ENCODE measurements around the gene IP6K2.
"Not testable (repeated sequence)": the region's sequence is repeated elsewhere in the genome, so short reads cannot be mapped to it uniquely, and the experiment has no call there.

IP6K2 gene

GRCh38 chr3:48733752-48734518 is 16.9 kb upstream of the IP6K2 start:
- H3K27ac ChIP-seq; H3K4me3 ChIP-seq; DNase-seq; H3K36me3 ChIP-seq; H3K9me3 ChIP-seq; H3K27me3 ChIP-seq; H3K4me1 ChIP-seq; intact Hi-C loops (cut with DNase I; ENCODE audit: low total_unique reads): not testable (repeated sequence)

- H3K27ac ChIP-seq: no peak overlapping the region
- intact Hi-C loops (cut with DNase I; ENCODE audit: low total_unique reads): no loop called here
- H3K36me3 ChIP-seq: no peaks in the 10 kb centered on the region
- TF ChIP-seq CTCF (IDR thresholded peaks at IDR 0.05): no peak
- no peaks in the 10 kb centered on the region for H3K27me3 ChIP-seq
- no peak for DNase-seq
- no peaks in the 10 kb centered on the region for H3K9me3 ChIP-seq
- H3K4me1 ChIP-seq: no peaks in the 10 kb centered on the region
- H3K4me3 ChIP-seq: no peak overlapping the region
Observed at GRCh38 chr3:48727511-48727910, 10.5 kb upstream of the IP6K2 start.

- H3K4me1 ChIP-seq; H3K9me3 ChIP-seq; H3K27ac ChIP-seq; H3K4me3 ChIP-seq; H3K36me3 ChIP-seq; DNase-seq; H3K27me3 ChIP-seq; intact Hi-C loops (cut with DNase I; ENCODE audit: low total_unique reads): not testable (repeated sequence)
Observed at GRCh38 chr3:48725185-48725855, 8.3 kb upstream of the IP6K2 start.

- intact Hi-C loops (cut with DNase I; ENCODE audit: low total_unique reads): no loop called here
- Histone ChIP-seq H3K4me1 (no peaks in the 10 kb centered on the region), H3K27ac (no peak overlapping the region), H3K27me3 (no peaks in the 10 kb centered on the region), H3K36me3 (no peaks in the 10 kb centered on the region), H3K9me3 (no peaks in the 10 kb centered on the region), H3K4me3 (no peak overlapping the region)
- DNase-seq: no peak
- TF ChIP-seq CTCF (IDR thresholded peaks at IDR 0.05): no peak
Observed at GRCh38 chr3:48723725-48724124, 6.7 kb upstream of the IP6K2 start.

- H3K27me3 ChIP-seq; H3K9me3 ChIP-seq; DNase-seq; H3K36me3 ChIP-seq; H3K4me1 ChIP-seq; H3K4me3 ChIP-seq; intact Hi-C loops (cut with DNase I; ENCODE audit: low total_unique reads); H3K27ac ChIP-seq: not testable (repeated sequence)
Observed at GRCh38 chr3:48723293-48723692, 6.3 kb upstream of the IP6K2 start.

GRCh38 chr3:48716508-48716981 is 476 bp downstream of the IP6K2 start:
- peak overlapping the region; percentile 65 to 78 for H3K4me3 ChIP-seq
- H3K27ac ChIP-seq: peak overlapping the region; percentile 72 to 83
- TF ChIP-seq CTCF (IDR thresholded peaks at IDR 0.05): no peak
- intact Hi-C loops (cut with DNase I; ENCODE audit: low total_unique reads): no loop called here
- H3K36me3 ChIP-seq: peaks cover 0 to 30% (median 11%) of the 10 kb centered on the region in 3 donors
- H3K9me3 ChIP-seq: no peaks in the 10 kb centered on the region
- peaks cover 0 to 44% (median 23%) of the 10 kb centered on the region in 4 donors for H3K4me1 ChIP-seq
- H3K27me3 ChIP-seq: no peaks in the 10 kb centered on the region
- no peak for DNase-seq

- no peak for TF ChIP-seq CTCF (IDR thresholded peaks at IDR 0.05)
- peak overlapping the region in 1 of 2 donors; percentile 65 for H3K4me3 ChIP-seq
- intact Hi-C loops (cut with DNase I; ENCODE audit: low total_unique reads): no loop called here
- no peak overlapping the region for H3K27ac ChIP-seq
- no peaks in the 10 kb centered on the region for H3K27me3 ChIP-seq
- H3K4me1 ChIP-seq: peaks cover 0 to 55% (median 25%) of the 10 kb centered on the region in 4 donors
- peaks cover 10 to 42% (median 22%) of the 10 kb centered on the region in 3 donors for H3K36me3 ChIP-seq
- DNase-seq: no peak
- H3K9me3 ChIP-seq: no peaks in the 10 kb centered on the region
Observed at GRCh38 chr3:48715174-48715800, 1.7 kb downstream of the IP6K2 start.

All from tibial artery (tissue), 4 donors.